ENCODE results near the gene NMRK1. TPM values are rescaled to one million over a fixed set of nuclear protein-coding genes. Genes with fewer than 3 reads are reported as not detected.

Gene NMRK1
- total RNA-seq, 1 donor: 8.6 TPM

GRCh38 chr9:75130172-75130571 lies 42.2 kb upstream of the NMRK1 start:
- TF ChIP-seq CTCF (IDR thresholded peaks at IDR 0.05; ENCODE audit: insufficient read depth, low read depth, low read length): no peak
- DNase-seq (ENCODE audit: low read depth): no peak
- H3K4me3 ChIP-seq (ENCODE audit: low read depth, low read length): no peak overlapping the region

GRCh38 chr9:75128535-75128934 lies 40.6 kb upstream of the NMRK1 start:
- no peak for DNase-seq (ENCODE audit: low read depth)
- TF ChIP-seq CTCF (IDR thresholded peaks at IDR 0.05; ENCODE audit: insufficient read depth, low read depth, low read length): no peak
- no peak overlapping the region for H3K4me3 ChIP-seq (ENCODE audit: low read depth, low read length)

- TF ChIP-seq CTCF (IDR thresholded peaks at IDR 0.05; ENCODE audit: insufficient read depth, low read depth, low read length): no peak
- H3K4me3 ChIP-seq (ENCODE audit: low read depth, low read length): no peak overlapping the region
- no peak for DNase-seq (ENCODE audit: low read depth)
Observed at GRCh38 chr9:75123696-75124095, 35.7 kb upstream of the NMRK1 start.

GRCh38 chr9:75121914-75122558 lies 34.1 kb upstream of the NMRK1 start:
- no peak overlapping the region for H3K4me3 ChIP-seq (ENCODE audit: low read depth, low read length)
- DNase-seq (ENCODE audit: low read depth): no peak
- no peak for TF ChIP-seq CTCF (IDR thresholded peaks at IDR 0.05; ENCODE audit: insufficient read depth, low read depth, low read length)

- DNase-seq (ENCODE audit: low read depth): no peak
- no peak overlapping the region for H3K4me3 ChIP-seq (ENCODE audit: low read depth, low read length)
- no peak for TF ChIP-seq CTCF (IDR thresholded peaks at IDR 0.05; ENCODE audit: insufficient read depth, low read depth, low read length)
Observed at GRCh38 chr9:75120686-75121085, 32.7 kb upstream of the NMRK1 start.

- H3K4me3 ChIP-seq (ENCODE audit: low read depth, low read length): no peak overlapping the region
- DNase-seq (ENCODE audit: low read depth): no peak
- no peak for TF ChIP-seq CTCF (IDR thresholded peaks at IDR 0.05; ENCODE audit: insufficient read depth, low read depth, low read length)
Observed at GRCh38 chr9:75117564-75117963, 29.6 kb upstream of the NMRK1 start.

GRCh38 chr9:75116306-75116705 lies 28.4 kb upstream of the NMRK1 start:
- TF ChIP-seq CTCF (IDR thresholded peaks at IDR 0.05; ENCODE audit: insufficient read depth, low read depth, low read length): no peak
- DNase-seq (ENCODE audit: low read depth): no peak
- H3K4me3 ChIP-seq (ENCODE audit: low read depth, low read length): no peak overlapping the region
